HG03139 (cell line): Measurements from ENCODE around the gene GGA3.
"Not testable (repeated sequence)": the region's sequence is repeated elsewhere in the genome, so short reads cannot be mapped to it uniquely, and the experiment has no call there.

ENCODE experiments used
- ATAC-seq: cut with Tn5 transposase; IDR thresholded peaks from one replicate; pipeline ENCODE4 v1.9.1; 2021; ENCODE audit not compliant: unreplicated experiment

GGA3 gene, protein sequence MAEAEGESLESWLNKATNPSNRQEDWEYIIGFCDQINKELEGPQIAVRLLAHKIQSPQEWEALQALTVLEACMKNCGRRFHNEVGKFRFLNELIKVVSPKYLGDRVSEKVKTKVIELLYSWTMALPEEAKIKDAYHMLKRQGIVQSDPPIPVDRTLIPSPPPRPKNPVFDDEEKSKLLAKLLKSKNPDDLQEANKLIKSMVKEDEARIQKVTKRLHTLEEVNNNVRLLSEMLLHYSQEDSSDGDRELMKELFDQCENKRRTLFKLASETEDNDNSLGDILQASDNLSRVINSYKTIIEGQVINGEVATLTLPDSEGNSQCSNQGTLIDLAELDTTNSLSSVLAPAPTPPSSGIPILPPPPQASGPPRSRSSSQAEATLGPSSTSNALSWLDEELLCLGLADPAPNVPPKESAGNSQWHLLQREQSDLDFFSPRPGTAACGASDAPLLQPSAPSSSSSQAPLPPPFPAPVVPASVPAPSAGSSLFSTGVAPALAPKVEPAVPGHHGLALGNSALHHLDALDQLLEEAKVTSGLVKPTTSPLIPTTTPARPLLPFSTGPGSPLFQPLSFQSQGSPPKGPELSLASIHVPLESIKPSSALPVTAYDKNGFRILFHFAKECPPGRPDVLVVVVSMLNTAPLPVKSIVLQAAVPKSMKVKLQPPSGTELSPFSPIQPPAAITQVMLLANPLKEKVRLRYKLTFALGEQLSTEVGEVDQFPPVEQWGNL

DNA sequence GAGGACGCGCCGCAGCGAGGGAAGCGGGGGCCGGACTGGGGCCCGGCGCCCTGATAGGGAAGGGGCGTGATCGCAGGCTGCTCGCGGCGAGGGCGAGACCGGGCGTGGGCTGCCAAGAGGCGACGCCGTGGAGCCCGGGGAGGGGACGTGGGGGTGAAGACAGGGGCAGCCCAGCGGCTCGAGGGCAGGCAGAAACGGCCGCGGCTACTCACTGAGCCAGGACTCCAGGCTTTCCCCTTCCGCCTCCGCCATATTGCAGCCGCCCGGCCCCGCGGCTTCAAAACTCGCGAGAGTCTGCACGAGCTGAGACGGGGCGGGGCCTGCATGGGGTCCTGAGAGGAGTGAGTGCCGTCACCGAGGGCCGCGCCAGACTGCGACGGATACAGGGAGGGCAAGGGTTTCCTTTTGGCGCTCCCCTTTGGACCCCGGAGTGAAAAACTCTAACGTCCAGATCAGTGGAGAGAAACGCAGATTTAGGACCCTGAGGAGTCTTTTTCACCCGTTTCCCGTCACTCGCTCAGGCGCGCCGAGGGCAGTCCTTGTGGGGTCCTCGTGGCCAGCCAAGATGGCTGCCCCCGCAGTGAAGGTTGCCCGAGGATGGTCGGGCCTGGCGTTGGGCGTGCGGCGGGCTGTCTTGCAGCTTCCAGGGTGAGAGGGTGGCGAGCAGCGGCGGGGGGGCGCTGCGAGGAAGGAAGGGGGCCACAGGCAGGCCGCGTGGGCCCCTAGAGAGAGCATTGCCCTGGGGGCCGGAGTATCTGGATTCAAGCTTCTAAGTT is at the start of gene GGA3, which contains the start of gene MRPS7:
Gene GGA3, minus strand, starts transcription at position 271 of the 776 bp plus-strand sequence. Its CDS starts 19 bp downstream, at position 252.
Gene MRPS7, plus strand, starts transcription at position 544 of the 776 bp plus-strand sequence. Its CDS starts 22 bp downstream, at position 566.
- ATAC-seq, result peak; percentile 91

DNA sequence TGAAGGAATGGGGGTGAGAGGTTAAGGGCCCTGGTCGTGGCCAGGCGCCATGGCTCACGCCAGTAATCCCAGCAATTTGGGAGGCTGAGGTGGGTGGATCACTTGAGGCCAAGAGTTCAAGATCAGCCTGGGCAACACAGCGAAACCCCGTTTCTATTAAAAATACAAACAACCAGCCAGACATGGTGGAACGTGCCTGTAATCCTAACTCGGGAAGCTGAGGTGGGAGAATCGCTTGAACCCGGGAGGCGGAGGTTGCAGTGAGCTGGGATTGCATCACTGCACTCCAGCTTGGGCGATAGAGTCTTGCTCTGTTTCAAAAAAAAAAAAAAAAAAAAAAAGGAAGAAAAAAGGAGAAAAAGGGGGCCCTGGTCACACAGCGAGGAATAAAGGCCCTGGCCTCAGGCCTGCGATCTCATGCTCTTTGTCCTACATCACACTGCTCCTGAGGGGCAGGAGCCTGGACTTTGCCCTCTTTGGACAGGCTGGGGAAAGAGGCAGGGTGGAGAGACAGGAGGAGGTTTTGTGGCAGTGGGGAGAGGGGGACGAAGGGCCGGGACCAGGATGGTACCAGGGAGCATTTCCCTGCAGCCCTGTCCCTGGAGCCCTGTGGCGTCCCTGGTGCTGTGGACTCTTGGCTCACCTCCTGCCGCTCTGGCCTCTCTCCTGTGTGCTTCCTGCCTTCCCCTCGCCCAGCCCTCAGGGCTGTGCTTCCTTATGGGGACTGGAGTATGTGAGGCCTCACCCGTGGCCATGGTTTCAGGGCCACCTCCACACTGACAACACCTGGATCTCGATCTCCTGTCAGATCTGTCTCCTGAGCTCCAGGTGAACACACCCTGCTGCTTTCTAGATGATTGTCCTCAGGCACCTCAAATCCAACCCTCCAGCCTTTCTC is 47.6 kb upstream of the GGA3 start:
- no peak for ATAC-seq

DNA sequence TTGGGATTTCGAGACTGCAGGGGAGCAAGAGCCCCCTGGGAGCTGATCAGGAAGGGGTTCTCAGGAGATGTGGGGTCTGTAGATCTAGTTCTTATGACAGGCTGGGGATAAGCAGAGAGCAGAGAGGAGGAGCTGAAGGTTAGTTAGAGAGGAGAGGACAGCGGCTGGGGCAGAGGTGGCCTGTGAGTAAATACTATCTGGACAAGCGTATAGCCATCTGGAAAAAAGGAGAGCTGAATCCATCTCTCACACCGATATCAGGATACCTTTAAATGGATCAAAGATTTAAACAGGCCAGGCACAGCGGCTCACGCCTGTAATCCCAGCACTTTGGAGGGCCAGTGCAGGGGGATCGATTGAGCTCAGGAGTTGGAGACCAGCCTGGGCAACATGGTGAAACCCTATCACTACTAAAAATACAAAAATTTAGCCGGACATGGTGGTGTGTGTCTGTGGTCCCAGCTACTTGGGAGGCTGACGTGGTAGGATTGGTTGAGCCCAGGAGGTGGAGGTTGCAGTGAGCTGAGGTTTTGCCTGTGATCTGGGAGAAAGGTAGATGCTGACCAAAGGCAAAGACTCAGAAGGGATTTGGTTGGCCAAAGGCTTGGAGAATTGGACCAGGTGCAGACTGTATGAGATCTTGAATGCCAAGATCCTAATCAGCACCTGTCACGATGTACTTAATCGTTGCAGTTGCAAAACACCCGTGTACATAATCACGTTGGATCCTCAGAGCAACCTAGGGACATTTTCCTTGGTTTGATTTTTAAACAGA is 46.7 kb upstream of the GGA3 start:
- ATAC-seq, result no peak

DNA sequence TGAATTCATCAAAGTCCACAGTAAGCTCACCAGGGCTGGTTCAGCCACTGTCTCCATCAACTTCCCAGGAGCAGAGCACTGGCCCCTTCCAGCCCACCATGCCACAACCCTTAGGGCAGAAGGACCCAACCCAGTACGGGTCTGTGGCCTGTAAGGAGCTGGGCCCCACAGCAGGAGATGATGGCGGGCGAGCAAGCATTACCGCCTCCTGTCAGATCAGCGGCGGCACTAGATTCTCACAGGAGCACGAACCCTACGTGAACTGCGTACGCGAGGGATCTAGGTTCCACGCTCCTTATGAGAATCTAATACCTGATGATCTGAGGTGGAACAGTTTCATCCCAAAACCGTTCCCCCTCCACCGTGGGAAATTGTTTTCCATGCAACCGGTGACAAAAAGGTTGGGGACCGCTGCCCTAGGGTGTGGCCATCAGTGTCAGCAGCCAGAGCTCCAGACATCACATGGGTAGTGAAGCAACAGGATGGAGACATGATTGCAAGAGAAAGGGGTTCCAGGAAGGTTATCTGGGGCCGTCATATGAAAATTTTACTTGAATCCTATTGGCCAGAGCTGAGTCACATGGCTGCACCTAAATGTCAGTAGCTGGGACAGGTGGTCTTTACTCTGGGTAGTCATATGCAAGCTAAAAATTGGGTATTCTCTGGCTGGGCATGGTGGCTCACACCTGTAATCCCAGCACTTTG is 40.2 kb upstream of the GGA3 start:
- no peak for ATAC-seq

DNA sequence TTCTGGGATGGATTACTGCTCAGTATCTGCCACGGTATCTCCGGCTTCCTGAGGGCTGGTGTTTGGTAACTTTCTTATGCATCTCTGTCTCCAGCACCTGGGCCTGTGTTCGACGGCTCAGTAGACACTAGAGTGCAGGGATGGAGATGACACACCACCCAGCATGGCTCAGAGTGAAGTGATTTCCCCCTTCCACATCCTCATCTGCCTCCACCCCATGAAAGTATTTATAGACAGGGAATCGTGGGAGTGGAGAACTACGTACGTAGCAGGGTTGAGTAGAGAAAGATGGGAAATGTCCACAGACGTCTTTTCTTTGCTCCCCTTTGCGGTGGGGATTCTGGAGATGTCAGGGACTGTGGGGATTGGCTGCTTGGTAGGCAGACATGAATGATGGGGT is 39.6 kb upstream of the GGA3 start:
- no peak for ATAC-seq

DNA sequence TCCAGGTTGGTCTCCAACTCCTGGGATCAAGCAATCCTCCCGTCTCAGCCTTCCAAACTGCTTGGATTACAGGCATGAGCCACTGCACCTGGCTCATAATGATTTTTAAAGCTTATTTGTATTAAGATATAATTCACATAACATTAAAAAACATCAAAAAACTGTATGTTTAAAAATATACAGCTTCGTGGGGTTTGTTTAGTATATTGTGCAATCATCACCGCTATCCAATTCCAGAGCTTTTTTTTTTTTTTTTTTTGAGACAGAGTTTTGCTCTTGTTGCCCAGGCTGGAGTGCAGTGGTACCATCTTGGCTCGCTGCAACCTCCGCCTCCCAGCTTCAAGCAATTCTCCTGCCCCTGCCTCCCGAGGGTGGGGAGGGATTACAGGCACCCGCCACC is 38.9 kb upstream of the GGA3 start:
- no peak for ATAC-seq

DNA sequence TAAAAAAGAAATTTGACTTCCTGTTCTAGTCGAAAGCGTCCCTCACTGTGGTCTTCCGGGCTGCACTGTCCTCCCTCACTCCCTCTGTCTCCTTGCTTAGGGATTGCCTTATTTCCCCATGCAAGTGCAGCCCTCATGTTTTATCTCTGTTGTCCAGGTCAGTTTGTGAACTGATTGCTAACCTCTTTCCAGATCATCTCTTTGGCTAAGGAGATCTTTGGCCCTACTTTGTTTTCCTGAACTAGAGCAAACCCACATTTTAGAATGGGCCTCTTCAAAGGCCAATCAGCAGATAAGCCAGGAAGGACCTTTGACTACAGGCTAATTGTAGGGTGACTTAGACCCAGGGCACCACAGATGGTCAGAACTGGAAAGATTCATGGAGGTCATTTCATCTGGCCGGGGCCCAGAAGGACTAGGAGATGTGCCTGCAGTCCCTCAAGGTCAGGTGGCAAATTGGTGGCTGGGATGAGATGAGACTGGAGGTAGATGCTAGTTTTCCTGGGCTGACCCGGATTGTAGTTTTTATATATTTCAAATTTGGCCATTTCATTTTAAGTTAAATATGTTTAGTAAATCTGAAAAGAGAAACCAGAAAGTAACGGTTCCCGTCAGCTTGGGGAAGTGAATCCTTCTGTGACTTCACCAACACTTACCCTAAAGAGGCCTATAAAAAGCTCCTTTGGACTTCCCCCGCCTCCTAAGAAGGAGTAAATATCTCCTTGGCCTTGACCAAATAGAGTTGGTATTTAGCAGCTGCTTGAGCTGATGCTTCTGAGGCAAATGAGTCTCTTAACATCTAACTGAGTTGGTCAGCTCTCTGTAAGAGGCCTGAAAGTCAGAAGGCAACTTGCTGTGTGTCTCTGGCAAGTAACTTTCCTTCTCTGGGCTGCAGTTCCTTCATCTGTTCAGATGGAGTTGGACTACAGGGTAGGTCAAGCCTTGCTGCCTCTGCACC is 34.1 kb upstream of the GGA3 start:
- ATAC-seq, result peak; percentile 45

DNA sequence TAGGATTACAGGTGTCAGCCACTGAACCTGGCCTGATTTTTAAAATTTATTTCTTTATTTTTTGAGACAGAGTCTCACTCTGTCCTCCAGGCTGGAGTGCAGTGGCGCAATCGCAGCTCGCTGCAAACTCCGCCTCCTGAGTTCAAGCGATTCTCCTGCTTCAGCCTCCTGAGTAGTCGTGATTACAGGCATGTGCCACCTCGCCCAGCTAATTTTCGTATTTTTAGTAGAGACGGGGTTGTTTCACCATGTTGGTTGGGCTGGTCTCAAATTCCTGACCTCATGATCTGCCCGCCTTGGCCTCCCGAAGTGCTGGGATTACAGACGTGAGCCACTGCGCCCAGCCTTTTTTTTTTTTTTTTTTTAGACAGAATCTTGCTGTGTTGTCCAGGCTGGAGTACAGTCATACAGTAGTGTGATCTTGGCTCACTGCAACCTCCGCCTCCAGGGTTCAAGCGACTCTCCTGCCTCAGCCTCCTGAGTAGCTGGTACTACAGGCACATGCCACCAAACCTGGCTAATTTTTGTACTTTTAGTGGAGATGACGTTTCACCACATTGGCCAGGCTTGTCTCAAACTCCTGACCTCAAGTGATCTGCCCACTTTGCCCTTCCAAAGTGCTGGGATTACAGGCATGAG is 31.5 kb upstream of the GGA3 start:
- ATAC-seq, result not testable (repeated sequence)

DNA sequence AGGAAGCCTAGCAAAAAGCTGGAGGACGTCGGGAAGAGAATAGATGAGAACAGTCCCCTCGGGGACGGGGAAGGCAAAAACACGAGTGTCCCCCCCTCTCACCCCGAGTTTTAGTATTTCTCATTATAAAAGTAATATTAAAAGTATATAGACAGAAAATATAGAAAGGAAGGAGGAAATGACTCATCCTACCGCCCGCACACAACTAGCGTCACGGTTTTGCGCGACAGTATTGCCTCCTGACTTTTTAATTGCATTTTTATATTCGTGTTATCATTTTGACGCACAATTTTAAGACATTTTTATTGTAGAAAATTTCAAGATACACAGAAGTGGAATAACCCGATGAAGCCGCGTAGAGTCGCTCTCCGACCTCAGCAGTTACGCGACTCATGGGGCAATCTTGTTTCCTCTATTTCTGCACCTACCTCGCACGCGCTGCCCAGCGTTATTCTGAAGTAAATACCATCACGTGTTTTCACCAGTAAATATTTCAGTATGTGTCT is 28.5 kb upstream of the GGA3 start:
- peak; percentile 10 for ATAC-seq

DNA sequence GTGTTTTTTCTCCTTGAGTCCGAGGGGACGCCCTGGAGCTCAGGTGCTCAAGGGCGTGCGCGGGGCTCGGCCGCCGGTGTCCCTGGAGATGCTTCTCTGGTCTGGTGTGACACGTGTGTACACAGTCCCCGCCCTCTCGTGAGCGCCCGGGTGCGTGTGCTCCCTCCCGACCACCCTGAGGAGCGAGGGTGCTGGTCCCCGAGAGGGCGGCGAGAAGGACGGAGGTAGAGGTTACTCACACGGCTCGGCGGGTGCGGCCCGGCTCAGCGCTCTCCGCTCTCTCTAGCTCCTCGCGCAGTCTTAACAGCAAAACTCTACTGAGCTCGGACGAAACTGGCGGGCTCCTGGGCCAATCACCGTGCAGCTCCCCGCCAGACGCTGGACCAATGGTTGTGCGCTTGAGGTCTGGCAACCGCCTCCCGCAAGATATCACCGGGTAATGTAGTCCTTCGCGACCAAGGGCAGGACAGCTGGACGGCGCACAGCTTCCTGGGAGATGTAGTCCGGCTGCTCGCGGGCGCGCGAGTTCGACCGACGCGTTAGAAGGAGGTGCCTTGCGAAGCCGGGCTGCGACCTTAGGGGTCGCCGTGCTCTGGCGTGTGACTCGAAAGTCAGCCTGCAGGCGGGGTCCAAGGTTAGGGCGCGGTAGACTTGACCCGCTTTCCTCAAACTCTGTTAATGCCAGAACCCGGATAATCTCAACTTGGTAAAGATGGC is 27.9 kb upstream of the GGA3 start, which contains the start of gene SLC25A19:
Gene SLC25A19, minus strand, starts transcription at position 319 of the 717 bp plus-strand sequence. CDS start 2,669 bp downstream, outside the sequence.
- ATAC-seq, result peak; percentile 93

DNA sequence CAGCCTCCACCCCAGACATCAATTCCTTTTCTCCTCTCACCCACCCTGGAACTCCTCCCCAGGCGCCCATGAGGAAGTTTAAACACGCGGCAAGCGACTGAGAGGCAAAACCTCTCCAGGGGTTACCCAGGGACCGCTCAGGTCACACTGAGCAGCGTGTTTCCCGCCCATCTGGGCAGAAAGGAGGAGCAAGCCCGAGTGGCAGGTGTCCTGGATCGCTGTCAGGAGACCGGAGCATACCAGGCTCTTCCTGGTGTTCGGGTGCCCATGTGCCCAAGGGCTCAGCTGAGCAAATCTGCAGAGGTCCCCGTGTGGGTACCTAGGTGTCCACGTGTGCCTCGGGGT is 27.3 kb upstream of the GGA3 start:
- ATAC-seq, result peak; percentile 10

DNA sequence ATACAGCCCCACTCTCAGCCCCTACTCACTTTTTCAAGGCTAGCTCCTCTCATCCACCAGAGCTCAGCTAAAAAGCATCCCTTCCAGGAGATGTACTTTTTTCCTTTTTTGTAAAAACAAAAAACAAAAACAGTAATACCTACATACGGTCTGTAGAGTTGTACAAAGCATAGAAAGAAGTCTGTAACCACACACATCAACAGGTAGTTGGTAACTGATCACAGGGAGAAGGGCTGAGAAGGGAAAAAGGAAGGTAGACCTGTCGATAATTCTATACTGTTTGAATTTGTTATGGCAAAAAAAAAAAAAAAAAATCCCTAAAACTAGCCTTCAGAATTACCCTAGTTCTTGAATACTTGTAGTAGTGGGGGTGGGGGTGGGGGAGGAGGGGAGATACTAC is 27.0 kb upstream of the GGA3 start:
- ATAC-seq, result no peak

DNA sequence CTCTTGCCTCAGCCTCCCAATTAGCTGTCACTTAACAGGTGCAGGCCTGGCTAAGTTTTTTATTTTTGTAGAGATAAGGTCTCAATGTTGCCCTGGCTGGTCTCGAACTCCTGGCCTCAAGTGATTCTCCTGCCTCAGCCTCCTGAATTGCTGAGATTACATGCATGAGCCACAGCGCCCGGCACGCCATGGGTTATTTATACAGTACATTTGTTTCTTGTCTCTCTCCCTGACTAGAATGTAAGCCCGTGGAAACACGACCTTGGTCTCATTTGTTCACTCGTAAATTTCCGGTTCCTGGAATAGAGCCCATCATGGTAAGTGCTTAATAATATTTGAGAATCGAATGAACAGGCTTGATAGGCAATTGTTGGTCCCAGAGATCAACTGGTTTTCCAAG is 25.8 kb upstream of the GGA3 start:
- ATAC-seq, result no peak

DNA sequence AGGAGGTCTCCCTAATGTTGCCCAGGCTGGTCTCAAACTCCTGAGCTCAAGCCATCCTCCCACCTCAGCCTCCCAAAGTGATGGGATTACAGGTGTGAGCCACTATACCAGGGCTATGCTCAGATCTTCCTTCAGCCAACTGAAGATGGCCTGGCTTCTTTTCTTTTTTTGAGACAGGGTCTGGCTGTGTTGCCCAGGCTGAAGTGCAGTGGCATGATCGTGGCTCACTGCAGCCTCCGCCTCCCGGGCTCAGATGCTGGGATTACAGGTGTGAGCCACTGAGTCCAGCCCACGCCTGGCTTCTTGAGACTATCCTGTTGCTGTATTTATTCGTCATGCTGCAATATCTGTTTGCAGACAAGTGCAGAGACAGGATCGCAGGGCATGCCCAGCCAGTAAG is 23.7 kb upstream of the GGA3 start:
- ATAC-seq, result no peak

DNA sequence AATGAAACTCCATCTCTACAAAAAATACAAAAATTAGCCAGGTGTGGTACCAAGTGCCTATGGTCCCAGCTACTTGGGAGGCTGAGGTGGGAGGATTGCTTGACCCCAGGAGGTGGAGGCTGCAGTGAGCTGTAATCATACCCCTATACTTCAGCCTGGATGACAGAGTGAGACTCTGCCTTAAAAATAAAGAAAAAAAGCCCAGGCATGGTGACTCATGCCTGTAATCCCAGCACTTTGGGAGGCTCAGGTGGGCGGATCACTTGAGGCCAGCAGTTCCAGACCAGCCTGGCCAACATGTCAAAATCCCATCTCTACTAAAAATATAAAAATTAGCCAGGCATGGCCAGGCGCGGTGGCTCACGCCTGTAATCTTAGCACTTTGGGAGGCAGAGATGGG is 18.8 kb upstream of the GGA3 start:
- not testable (repeated sequence) for ATAC-seq

DNA sequence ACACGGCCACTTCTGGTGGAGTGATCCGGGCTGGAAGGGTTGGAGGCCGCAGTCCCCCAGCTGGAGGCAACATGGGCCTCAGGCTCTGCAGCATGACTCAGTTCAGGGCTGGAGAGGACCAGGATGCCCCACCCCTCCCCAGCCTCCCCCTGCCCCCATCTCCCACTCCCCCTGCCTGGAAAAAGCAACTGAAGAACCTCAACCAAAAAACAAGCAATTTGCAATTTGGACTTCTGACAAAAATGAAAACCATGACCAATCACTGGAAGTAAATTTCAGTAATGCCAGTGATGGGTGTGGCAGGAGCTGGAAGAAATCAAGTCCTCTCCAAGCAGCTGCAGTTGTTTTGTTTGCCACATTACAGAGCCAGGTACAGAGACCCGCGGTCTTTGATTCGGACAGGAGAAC is 16.3 kb upstream of the GGA3 start:
- ATAC-seq, result no peak
